Hypothalamus (tissue), 51 donors: Measurements from ENCODE around the gene G6PD.

Experiments
- DNase-seq, 51 donors: peaks; one replicate each; lab custom pipeline; 2025; lab: John Stamatoyannopoulos, UW

The G6PD gene

GRCh38 chrX:154489182-154489581 is 57.5 kb downstream of the G6PD start:
- DNase-seq = no peak

GRCh38 chrX:154488336-154489075 is 58.1 kb downstream of the G6PD start:
- DNase-seq = no peak

GRCh38 chrX:154487518-154488290 is 58.9 kb downstream of the G6PD start:
- no peak for DNase-seq

- DNase-seq = peak in 29 of 51 donors; percentile 3 to 69 (median 32)
Observed at GRCh38 chrX:154486396-154487207, 60.0 kb downstream of the G6PD start, which contains the start of gene UBL4A. TSS of gene UBL4A (minus strand) at chrX:154486615. CDS start at chrX:154486584, 31 bp downstream.

GRCh38 chrX:154486052-154486395 is 60.6 kb downstream of the G6PD start:
- DNase-seq = peak in 7 of 51 donors; percentile 5 to 28 (median 18)

- no peak for DNase-seq
Observed at GRCh38 chrX:154485150-154486051, 61.2 kb downstream of the G6PD start.

- no peak for DNase-seq
Observed at GRCh38 chrX:154484255-154485149, 62.1 kb downstream of the G6PD start.

- no peak for DNase-seq
Observed at GRCh38 chrX:154483325-154483724, 63.3 kb downstream of the G6PD start.

- DNase-seq = no peak
Observed at GRCh38 chrX:154482786-154483185, 63.9 kb downstream of the G6PD start.

GRCh38 chrX:154481911-154482601 is 64.6 kb downstream of the G6PD start:
- no peak for DNase-seq
